GM19397 (cell line): Measurements from ENCODE around the gene KLHL36.
"Not testable (repeated sequence)": the region's sequence is repeated elsewhere in the genome, so short reads cannot be mapped to it uniquely, and the experiment has no call there.

Source experiments
- ATAC-seq: cut with Tn5 transposase; IDR thresholded peaks from one replicate; pipeline ENCODE4 v1.9.1; 2021; ENCODE audit warnings: mild to moderate bottlenecking, moderate library complexity; ENCODE audit not compliant: unreplicated experiment

Gene KLHL36

DNA sequence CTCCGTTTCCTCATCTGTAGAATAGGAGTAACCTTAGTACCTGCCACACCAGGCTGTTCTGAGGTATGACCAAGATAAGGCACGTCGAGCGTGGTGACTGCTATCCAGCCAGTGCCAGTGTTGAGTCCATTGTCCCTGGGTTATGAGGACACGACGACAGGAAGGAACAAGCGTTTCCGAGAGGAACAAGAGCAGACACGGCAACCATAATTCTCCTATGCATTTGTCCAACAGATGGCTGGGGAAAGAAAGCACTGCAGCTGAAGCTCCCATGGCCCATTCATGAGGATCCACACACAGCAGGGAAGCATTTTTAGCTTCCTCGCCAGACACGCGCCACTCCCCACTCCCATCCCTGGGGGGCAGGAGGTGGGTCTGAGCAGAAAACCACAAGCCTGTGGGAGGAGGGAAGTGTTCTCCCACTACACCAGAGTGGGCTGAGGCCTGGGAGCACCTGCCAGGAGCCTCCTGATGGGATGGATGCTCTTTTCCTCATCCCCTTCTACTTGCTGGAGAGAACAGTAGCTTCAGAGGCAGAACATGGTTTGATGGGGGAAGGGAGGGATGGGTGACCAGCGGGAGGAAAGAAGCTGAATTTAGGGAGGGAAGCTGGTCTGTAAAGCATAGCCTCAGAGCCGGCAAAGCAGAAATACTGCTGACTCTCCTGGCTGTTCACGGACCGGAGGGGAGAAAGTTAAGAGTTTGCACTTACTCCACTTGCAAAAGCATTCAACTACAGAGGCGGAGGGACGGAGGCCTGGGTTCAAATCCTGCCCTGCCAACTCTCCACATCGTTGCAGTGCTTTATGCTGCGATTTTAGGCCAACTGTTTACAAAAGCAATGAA, 33.1 kb upstream of the KLHL36 start:
- no peak for ATAC-seq

GRCh38 chr16:84616515-84616914, 31.8 kb upstream of the KLHL36 start:
- no peak for ATAC-seq

DNA sequence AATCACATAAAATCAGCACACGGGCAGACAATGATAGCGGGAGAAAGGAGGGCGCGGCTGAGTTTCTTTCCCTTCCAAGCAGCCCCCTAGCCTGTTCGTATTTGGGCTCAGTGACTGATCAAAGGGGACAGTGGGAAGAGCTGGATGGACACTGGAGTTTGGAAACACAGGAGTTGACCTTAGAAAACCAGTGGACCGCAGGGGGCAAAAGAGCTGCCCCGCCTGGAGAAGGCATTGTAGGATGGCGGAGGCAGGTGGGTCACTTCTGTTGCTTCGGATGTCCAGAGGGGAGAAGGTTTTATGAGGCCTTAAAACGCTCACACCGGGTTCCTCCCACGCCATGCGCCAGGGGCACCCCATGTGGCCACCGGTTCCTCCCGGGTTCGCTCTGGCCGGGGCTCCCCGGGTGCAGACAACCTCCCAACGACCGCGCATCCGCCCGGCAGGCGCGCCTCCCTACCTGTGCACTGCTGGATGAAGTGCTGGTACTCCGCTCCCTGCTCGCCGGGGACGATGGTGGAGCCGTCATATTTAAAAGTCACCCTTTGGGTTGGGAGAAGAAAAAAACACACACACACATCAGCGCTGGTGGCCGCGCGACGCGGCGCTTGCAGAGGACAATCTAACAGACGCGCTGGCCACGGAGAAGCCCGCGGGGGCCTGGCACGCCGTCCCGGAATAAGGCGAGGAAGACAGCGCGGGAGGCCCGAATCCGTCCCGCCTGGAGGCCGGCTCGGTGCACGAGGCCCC, 31.1 kb upstream of the KLHL36 start:
- ATAC-seq, result peak; percentile 29

DNA sequence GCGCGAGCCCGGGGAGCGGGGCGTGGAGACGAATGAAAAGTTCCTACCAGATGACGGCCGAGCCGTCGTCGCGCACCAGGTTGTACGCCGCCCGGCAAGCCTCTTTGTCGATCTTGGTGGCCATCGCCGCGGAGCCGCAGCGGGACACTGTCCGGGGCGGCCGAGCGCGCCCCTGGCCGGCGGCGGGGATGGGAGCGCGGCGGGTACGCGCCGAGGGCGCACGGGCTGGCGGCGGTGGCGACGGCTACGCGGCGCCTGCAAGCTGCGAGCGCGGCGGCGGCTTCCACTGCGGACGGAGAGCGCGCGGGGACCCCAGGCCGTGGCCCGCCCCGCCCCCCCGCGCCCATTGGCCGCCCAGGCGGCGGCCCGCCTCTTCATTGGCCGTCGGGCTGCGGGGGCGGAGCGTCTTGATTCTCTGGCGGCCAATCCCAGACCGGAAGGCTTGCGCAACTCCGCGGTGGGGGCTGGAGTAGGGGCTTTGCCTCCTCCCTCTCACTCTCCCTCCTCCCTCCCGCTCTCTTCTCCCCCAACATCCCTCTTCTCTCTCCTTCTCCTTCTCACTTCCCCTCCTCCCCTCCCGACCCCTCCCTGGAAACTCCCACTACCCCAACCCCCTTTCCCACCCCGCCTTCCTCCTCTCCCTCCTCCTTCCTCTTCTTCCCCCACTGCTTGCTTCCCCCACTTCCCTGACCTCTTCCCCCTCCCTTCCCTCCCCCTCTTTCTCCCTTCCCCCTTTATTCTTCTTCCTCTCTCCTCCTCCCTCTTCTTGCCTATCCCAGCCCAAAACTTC, 30.3 kb upstream of the KLHL36 start, which contains the start of gene COTL1:
COTL1 (minus strand) TSS at position 288 of the 790 bp plus-strand sequence; CDS start at position 124, 164 bp downstream.
- ATAC-seq, result peak; percentile 83

DNA sequence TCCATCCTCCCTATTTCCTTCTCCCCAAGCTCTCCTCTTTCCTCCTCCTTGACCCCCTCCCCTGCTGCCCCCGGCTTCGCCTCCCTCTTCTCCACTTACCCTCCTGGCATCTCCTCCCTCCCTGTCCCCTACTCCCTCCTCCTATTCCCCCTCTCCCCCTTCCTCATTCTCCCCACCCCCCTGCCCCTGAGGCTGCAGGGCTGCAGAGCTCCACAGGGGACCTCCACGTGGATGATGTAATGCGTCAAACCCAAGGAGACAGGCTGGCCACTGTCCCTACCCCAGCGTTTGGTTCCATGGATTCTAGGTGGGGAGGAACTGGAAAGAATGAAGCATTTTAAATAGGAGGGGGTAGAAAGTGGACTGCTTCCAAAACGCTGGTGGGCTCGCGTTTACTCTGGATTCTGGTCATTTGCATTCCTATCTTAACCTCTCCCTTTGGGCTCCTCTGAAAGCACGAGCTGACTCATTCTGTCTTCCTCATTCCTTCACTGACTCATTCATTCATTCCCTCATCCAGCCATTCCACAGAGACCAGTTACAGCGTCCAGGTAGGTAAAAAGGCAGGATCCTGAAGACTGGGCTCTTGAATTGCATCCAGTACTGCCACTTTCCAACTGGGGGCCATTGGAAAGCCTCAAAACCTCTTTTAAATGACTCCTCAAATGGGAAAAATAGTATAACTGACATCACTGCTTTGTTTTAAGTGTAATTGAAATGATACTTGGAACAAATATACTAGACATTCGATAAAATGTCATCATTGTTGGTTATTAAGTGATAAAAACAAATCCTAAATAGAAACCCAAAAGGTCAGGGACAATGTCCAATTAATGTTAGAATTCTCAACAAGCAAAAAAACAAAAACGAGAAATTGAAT, 29.5 kb upstream of the KLHL36 start:
- ATAC-seq, result no peak

DNA sequence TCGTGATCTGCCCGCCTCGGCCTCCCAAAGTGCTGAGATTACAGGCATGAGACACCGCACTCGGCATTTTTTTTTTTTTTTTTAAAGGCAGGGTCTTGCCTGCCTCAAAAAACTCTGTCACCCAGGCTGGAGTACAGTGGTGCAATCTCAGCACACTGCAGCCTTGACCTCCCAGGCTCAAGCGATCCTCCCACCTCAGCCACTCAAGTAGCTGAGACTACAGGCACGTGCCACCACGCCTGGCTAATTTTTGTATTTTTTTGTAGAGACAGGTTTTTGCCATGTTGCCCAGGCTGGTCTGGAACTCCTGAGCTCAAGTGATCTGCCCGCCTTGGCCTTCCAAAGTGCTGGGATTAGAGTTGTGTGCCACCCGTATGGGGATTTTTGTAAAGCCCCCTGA, 27.4 kb upstream of the KLHL36 start:
- not testable (repeated sequence) for ATAC-seq

- no peak for ATAC-seq
Measured at GRCh38 chr16:84625556-84625955, 22.8 kb upstream of the KLHL36 start.

GRCh38 chr16:84628226-84628731, 20.0 kb upstream of the KLHL36 start:
- ATAC-seq, result no peak

DNA sequence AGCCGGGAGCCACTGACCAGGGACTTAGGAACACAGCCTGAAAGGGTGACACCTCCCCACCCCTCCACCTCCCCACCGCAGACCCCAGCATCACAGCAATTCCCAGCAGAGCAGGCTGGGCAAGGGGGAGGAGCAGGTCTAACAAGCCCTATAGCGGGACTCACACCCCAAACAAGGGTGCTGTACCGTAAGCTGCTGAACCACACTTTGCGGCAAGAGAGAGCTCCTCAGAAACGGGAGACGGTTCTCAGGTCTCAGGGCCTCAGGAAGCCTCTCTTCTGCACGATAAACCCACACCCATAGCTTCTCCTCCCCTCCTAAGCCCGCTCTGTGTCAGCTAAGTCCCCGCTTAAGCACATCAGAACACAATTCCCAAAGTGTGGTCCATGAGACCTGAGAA, 18.7 kb upstream of the KLHL36 start:
- ATAC-seq, result no peak

DNA sequence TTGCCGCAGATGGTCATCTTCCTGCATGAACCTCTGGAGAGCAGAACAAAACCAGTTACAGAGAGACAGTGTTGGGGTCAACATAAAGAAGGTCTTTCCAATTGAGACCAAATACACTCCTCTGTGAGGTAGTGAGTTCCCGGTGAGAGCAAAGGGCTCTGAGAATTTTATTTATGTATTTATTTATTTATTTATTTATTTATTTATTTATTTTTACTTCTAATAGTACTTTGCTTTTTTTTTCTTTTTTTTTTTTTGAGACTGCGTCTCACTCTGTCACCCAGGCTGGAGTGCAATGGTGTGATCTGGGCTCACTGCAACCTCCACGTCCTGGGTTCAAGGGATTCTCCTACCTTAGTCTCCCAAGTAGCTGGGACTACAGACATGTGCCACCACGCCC, 18.3 kb upstream of the KLHL36 start:
- ATAC-seq, result no peak

DNA sequence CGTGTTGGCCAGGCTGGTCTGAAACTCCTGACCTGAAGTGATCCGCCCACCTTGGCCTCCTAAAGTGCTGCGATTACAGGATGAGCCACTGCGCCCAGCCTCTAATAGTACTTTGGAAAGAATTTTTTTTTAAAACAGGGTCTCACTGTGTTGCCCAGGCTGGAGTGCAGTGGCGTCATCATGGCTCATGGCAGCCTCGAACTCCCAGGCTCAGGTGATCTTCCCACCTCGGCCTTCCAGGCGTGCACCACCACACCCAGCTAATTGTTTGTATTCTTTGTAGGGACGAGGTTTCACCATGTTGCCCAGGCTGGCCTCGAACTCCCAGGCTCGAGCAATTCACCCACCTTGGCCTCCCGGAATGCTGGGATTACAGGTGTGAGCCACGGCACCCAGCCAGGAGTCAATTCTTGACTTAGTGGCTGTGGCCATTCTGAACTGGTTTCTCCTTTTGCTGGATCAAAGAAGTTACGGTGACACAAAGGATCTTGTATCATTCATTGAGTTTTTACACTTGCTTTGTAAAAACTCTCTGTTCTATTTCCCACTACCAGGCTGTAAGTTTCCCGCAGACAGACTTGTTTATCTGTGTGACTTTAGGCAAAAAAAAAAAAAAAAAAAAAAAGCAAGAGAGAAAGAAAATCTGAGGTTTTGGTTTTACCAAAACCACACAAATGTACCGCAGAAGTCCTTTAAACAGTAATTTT, 17.7 kb upstream of the KLHL36 start:
- ATAC-seq, result no peak

DNA sequence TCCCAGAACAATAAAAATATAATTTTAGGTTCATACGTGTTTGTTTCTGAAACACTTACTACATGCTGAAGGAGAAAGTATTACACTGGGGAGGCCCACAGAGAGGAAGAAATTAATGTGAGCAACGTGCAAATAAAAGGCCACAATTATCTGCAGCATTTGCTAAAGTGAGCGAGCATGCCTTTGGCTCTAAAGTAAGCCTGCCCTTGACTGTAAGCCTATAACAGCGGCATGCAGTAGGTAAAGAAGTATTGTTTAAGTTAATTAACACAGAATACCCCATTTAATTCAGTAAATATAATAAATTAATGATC, 17.2 kb upstream of the KLHL36 start:
- ATAC-seq, result no peak

- no peak for ATAC-seq
Measured at GRCh38 chr16:84631886-84632285, 16.4 kb upstream of the KLHL36 start.

GRCh38 chr16:84632862-84633261, 15.4 kb upstream of the KLHL36 start:
- not testable (repeated sequence) for ATAC-seq

DNA sequence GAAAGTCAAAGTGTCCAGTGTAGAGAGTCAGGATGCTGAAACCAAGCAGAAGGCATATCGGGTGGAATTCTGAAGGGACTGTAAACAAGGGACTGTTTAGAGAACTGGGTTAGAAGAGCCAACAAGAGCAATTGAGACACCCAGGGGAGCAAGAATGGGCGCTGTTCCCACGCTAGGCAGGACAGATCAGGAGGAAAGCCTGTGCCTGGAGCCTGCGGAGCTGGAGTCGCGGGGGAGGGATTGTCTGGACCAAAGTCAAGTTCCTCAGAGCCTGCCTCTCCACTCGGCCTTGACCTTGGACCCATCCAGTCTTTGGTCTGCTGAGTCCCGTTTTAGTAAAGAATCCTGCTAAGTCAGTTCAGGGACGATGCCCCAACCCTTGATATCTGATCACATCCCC, 14.7 kb upstream of the KLHL36 start:
- ATAC-seq, result no peak

GRCh38 chr16:84635702-84636101, 12.6 kb upstream of the KLHL36 start:
- ATAC-seq, result no peak

- ATAC-seq, result no peak
Measured at GRCh38 chr16:84637709-84638108, 10.6 kb upstream of the KLHL36 start.

DNA sequence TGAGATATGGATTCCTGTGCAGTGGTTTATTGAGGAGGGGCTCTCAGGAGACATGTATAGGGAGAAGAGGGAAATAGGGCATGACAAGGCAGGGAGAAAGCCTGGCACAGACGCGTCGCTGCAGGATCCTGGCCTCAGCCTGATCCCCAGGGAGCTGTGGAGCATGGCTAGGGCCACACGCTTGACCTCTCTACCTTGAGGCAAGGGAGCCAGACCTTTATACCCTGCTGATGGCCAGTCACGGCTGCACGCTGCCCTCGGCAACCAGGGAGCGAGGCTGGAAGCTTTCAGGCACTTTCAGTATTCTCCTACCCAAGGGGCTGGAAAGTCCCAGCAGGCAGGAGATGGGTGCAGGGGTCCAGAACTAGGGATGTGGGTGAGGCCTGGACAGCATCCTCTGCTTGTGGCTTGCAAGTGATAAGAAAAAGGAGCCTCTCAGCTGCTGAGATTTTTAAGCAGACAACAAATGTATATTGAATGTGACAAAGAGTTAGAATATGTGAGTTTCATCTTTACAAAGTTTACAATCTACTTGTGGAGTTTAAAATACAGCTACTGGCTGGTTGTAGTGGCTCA, 10.0 kb upstream of the KLHL36 start:
- no peak for ATAC-seq

DNA sequence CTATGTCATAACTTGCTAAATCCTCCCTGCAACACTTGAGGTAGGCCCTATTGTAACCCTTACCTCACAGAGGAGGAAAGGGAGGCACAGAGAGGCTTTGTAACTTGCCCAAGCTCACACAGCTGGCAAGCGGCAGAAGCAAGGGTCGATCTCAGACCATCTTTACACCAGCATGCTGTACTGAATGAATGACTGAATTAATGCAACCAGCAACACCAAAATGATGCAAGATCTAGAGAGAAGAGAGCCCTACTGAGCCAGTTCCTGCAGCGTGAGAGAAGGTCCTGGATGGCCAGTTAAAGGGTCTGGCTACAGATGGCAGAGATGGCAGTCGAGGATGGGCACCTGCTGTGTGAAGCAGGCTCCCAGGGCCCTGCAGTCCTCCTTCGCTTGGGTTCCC, 8.2 kb upstream of the KLHL36 start:
- no peak for ATAC-seq
